ENCODE results near the gene TNFAIP2.
"Not testable (repeated sequence)": the region's sequence is repeated elsewhere in the genome, so short reads cannot be mapped to it uniquely, and the experiment has no call there.

The TNFAIP2 gene

GRCh38 chr14:103107941-103108748 is 15.1 kb upstream of the TNFAIP2 start:
- no peak for DNase-seq

GRCh38 chr14:103108749-103109207 is 14.5 kb upstream of the TNFAIP2 start:
- peak; percentile 30 for DNase-seq

- peak; percentile 61 for DNase-seq
Observed at GRCh38 chr14:103109535-103110441, 13.5 kb upstream of the TNFAIP2 start.

- DNase-seq = no peak
Observed at GRCh38 chr14:103110681-103111231, 12.5 kb upstream of the TNFAIP2 start.

DNA sequence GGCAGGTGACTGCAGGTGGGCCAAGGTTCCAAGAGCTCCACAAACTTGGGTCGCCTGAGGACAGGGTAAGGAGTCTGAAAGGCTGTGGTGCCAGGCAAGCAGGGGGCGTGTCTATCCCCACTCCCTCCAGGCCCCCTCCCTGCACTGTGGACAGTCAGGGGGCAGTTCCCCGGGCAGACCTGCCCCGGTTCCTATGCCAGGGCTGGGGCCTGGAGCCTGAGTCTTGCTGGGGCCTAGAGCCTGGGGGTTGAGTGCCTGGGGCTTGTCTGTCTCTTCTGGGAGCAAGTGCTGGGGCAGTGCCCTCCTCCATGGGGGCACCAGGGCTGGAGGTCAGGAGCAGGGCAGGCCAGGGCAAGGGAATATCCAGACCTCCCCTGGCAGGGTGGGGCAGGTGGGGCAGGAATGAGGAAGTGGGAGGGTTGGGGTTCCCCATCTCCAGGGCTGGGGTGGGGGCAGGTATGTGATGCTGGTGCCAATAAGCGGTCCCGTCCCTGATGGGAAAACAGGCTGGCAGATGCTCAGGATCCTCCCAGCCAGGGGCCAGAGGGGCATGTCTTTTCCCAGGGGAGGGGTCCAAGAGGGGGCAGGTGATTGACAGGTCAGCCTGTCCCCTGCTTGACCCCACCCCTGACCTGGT is 11.9 kb upstream of the TNFAIP2 start:
- no peak for DNase-seq

DNA sequence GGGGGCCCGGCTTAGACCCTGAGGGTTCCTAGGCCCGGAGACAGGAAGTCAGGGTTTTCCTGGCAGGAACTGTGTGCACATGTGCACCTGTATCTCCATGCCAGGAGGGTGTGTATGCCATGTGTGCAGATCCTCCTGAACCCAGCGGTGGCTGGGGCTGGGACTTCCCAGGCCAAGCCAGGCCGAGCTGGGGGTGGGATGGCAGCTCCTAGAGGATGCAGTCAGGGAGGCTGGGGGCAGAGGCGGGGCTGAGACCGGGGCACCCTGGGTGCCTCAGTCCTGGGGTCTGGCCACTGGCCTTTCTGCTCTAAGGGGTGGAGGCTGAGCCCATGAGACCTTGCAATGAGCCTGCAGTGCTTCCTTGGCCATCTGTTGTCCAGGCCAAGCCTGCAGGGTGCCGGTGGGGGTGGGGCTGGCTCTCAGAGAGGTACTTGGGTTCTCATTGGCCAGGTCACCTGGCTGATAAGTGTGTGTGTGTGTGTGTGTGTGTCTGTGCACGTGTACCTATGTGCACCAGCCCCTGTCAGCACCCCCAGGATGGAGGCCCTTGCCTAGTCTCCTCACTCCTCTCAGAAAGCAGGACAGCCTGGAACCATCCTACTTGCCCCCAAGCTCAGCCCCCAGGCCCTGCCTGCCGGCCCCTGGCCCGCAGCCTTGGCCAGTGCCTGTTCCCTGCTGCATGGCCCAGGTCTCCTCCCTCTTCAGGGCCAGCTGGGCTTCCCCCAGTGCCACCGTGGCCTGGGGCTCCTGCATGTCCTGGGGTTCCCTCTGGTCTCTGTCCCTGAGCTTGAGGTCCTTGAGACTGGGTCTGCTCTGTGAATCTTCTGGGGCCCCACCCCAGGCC is 10.6 kb upstream of the TNFAIP2 start:
- DNase-seq = no peak

GRCh38 chr14:103113303-103113702 is 10.0 kb upstream of the TNFAIP2 start:
- DNase-seq = no peak

DNA sequence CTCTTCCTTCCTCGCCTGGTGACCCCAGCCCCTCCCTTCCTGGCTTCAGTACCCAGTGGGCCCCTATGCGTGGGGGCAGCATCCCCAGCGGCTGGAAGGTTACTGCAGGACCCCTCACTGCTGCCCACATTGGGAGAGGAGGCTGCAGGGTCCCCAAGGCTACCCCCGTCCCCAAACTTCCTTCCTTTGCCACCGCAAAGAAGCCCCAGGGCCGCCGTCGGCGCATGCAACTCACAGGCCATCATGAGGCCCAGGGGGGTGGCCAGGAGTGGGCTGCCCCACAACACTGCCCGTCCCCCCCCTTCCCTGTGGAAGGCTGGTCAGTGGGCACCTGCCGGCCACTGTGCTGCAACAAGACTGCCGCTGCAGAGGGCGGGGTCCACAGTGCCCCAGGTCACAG is 9.5 kb upstream of the TNFAIP2 start:
- no peak for DNase-seq

- DNase-seq = not testable (repeated sequence)
Observed at GRCh38 chr14:103115086-103115679, 8.1 kb upstream of the TNFAIP2 start.

GRCh38 chr14:103115845-103116572 is 7.3 kb upstream of the TNFAIP2 start:
- DNase-seq = no peak

- no peak for DNase-seq
Observed at GRCh38 chr14:103116636-103117035, 6.6 kb upstream of the TNFAIP2 start.

- not testable (repeated sequence) for DNase-seq
Observed at GRCh38 chr14:103117499-103117898, 5.8 kb upstream of the TNFAIP2 start.

GRCh38 chr14:103118018-103118662 is 5.1 kb upstream of the TNFAIP2 start:
- DNase-seq = no peak

GRCh38 chr14:103118663-103119404 is 4.4 kb upstream of the TNFAIP2 start:
- DNase-seq = no peak

GRCh38 chr14:103119527-103119926 is 3.7 kb upstream of the TNFAIP2 start:
- not testable (repeated sequence) for DNase-seq

- no peak for DNase-seq
Observed at GRCh38 chr14:103121121-103121845, 2.0 kb upstream of the TNFAIP2 start.

- DNase-seq = peak; percentile 86
Observed at GRCh38 chr14:103121846-103122584, 1.2 kb upstream of the TNFAIP2 start.

GRCh38 chr14:103122585-103122946 is 695 bp upstream of the TNFAIP2 start:
- no peak for DNase-seq
